ENCODE data around the gene NAT9. TPM values are rescaled to one million over a fixed set of nuclear protein-coding genes. Genes with fewer than 3 reads are reported as not detected.
A peak's percentile ranks its signal among the peaks of the same experiment; 100 is the strongest.

NAT9 gene
- polyA plus RNA-seq: 34.2 TPM
- long read RNA-seq, donor 1, partial matches to known transcripts: 0 of 2 reads
- long read RNA-seq, donor 1, other reads (novel, unspliced or antisense): 0 of 2 reads
- long read RNA-seq, donor 2, transcript NAT9-210 (7 exons, 1,860 nt): major isoform, 6 of 13 reads
- long read RNA-seq, donor 2, partial matches to known transcripts: 0 of 13 reads
- long read RNA-seq, donor 2, other reads (novel, unspliced or antisense): 0 of 13 reads
- long read RNA-seq, donor 3: 0 reads
- long read RNA-seq, donor 4, partial matches to known transcripts: 0 of 1 reads
- long read RNA-seq, donor 4, other reads (novel, unspliced or antisense): 0 of 1 reads
- long read RNA-seq, donor 5, partial matches to known transcripts: 8 of 17 reads
- long read RNA-seq, donor 5, other reads (novel, unspliced or antisense): 0 of 17 reads
- long read RNA-seq, donor 6, partial matches to known transcripts: 0 of 6 reads
- long read RNA-seq, donor 6, other reads (novel, unspliced or antisense): 0 of 6 reads
- long read RNA-seq, donor 7, partial matches to known transcripts: 0 of 2 reads
- long read RNA-seq, donor 7, other reads (novel, unspliced or antisense): 0 of 2 reads
- long read RNA-seq, donor 8, partial matches to known transcripts: 0 of 10 reads
- long read RNA-seq, donor 8, other reads (novel, unspliced or antisense): 0 of 10 reads
- long read RNA-seq, donor 9, partial matches to known transcripts: 0 of 6 reads
- long read RNA-seq, donor 9, other reads (novel, unspliced or antisense): 0 of 6 reads
- long read RNA-seq, donor 10, partial matches to known transcripts: 0 of 5 reads
- long read RNA-seq, donor 10, other reads (novel, unspliced or antisense): 0 of 5 reads
- long read RNA-seq, donor 11, transcript NAT9-210 (7 exons, 1,860 nt): major isoform, 6 of 11 reads
- long read RNA-seq, donor 11, partial matches to known transcripts: 0 of 11 reads
- long read RNA-seq, donor 11, other reads (novel, unspliced or antisense): 0 of 11 reads

- no peak within 1 kb of the TSS for H3K27ac ChIP-seq (ENCODE audit: low read length)
- peaks cover 24% of the 10 kb centered on the region for H3K36me3 ChIP-seq (ENCODE audit: control insufficient read depth, insufficient read depth, low read length)
- H3K9me3 ChIP-seq (ENCODE audit: control insufficient read depth, low read depth, low read length): no peaks in the 10 kb centered on the region
- H3K4me1 ChIP-seq (ENCODE audit: control insufficient read depth, insufficient read depth, low read length): peaks cover 44% of the 10 kb centered on the region
- H3K4me3 ChIP-seq (ENCODE audit: low read length): peak within 1 kb of the TSS; percentile 86
- peak; percentile 97 to 98 for DNase-seq
- WGBS (ENCODE audit: insufficient coverage, low lambda C conversion rate): no CpG with 5 or more reads among the region's 64 CpGs
- no peaks in the 10 kb centered on the region for H3K27me3 ChIP-seq (ENCODE audit: control insufficient read depth, insufficient read depth, low read length)
Measured at GRCh38 chr17:74776044-74776962, at the start of gene NAT9. TSS of gene NAT9 (minus strand) at chr17:74776345. CDS start at chr17:74775698, 647 bp downstream.

- peaks cover 3% of the 10 kb centered on the region for H3K36me3 ChIP-seq (ENCODE audit: control insufficient read depth, insufficient read depth, low read length)
- H3K4me3 ChIP-seq (ENCODE audit: low read length): no peak overlapping the region
- no peaks in the 10 kb centered on the region for H3K27me3 ChIP-seq (ENCODE audit: control insufficient read depth, insufficient read depth, low read length)
- no peaks in the 10 kb centered on the region for H3K9me3 ChIP-seq (ENCODE audit: control insufficient read depth, low read depth, low read length)
- no peaks in the 10 kb centered on the region for H3K4me1 ChIP-seq (ENCODE audit: control insufficient read depth, insufficient read depth, low read length)
- no CpG with 5 or more reads among the region's 11 CpGs for WGBS (ENCODE audit: insufficient coverage, low lambda C conversion rate)
- no peak for DNase-seq
- H3K27ac ChIP-seq (ENCODE audit: low read length): no peak overlapping the region
Measured at GRCh38 chr17:74824961-74825627, 48.9 kb upstream of the NAT9 start.

- Histone ChIP-seq H3K4me1 (ENCODE audit: control insufficient read depth, insufficient read depth, low read length) (no peaks in the 10 kb centered on the region), H3K27ac (ENCODE audit: low read length) (no peak overlapping the region), H3K36me3 (ENCODE audit: control insufficient read depth, insufficient read depth, low read length) (peaks cover 3% of the 10 kb centered on the region), H3K9me3 (ENCODE audit: control insufficient read depth, low read depth, low read length) (no peaks in the 10 kb centered on the region), H3K4me3 (ENCODE audit: low read length) (no peak overlapping the region), H3K27me3 (ENCODE audit: control insufficient read depth, insufficient read depth, low read length) (no peaks in the 10 kb centered on the region)
- DNase-seq: no peak
- 100% methylated on average over 1 of the region's 12 CpGs for WGBS (ENCODE audit: insufficient coverage, low lambda C conversion rate)
Measured at GRCh38 chr17:74822939-74823367, 46.8 kb upstream of the NAT9 start.

GRCh38 chr17:74822335-74822938 is 46.3 kb upstream of the NAT9 start:
- 90% methylated on average over 2 of the region's 15 CpGs for WGBS (ENCODE audit: insufficient coverage, low lambda C conversion rate)
- Histone ChIP-seq H3K36me3 (ENCODE audit: control insufficient read depth, insufficient read depth, low read length) (peaks cover 3% of the 10 kb centered on the region), H3K4me3 (ENCODE audit: low read length) (no peak overlapping the region), H3K4me1 (ENCODE audit: control insufficient read depth, insufficient read depth, low read length) (no peaks in the 10 kb centered on the region), H3K27me3 (ENCODE audit: control insufficient read depth, insufficient read depth, low read length) (no peaks in the 10 kb centered on the region), H3K27ac (ENCODE audit: low read length) (no peak overlapping the region), H3K9me3 (ENCODE audit: control insufficient read depth, low read depth, low read length) (no peaks in the 10 kb centered on the region)
- no peak for DNase-seq

- WGBS (ENCODE audit: insufficient coverage, low lambda C conversion rate): no CpG with 5 or more reads among the region's 13 CpGs
- no peak overlapping the region for H3K4me3 ChIP-seq (ENCODE audit: low read length)
- H3K27me3 ChIP-seq (ENCODE audit: control insufficient read depth, insufficient read depth, low read length): no peaks in the 10 kb centered on the region
- no peak overlapping the region for H3K27ac ChIP-seq (ENCODE audit: low read length)
- H3K9me3 ChIP-seq (ENCODE audit: control insufficient read depth, low read depth, low read length): no peaks in the 10 kb centered on the region
- H3K4me1 ChIP-seq (ENCODE audit: control insufficient read depth, insufficient read depth, low read length): no peaks in the 10 kb centered on the region
- H3K36me3 ChIP-seq (ENCODE audit: control insufficient read depth, insufficient read depth, low read length): peaks cover 3% of the 10 kb centered on the region
- no peak for DNase-seq
Measured at GRCh38 chr17:74821655-74822334, 45.6 kb upstream of the NAT9 start.

- no peaks in the 10 kb centered on the region for H3K27me3 ChIP-seq (ENCODE audit: control insufficient read depth, insufficient read depth, low read length)
- no peak for DNase-seq
- H3K9me3 ChIP-seq (ENCODE audit: control insufficient read depth, low read depth, low read length): no peaks in the 10 kb centered on the region
- H3K4me3 ChIP-seq (ENCODE audit: low read length): no peak overlapping the region
- no CpG with 5 or more reads among the region's 16 CpGs for WGBS (ENCODE audit: insufficient coverage, low lambda C conversion rate)
- no peak overlapping the region for H3K27ac ChIP-seq (ENCODE audit: low read length)
- no peaks in the 10 kb centered on the region for H3K4me1 ChIP-seq (ENCODE audit: control insufficient read depth, insufficient read depth, low read length)
- peaks cover 3% of the 10 kb centered on the region for H3K36me3 ChIP-seq (ENCODE audit: control insufficient read depth, insufficient read depth, low read length)
Measured at GRCh38 chr17:74819801-74820436, 43.8 kb upstream of the NAT9 start.

- Histone ChIP-seq H3K9me3 (ENCODE audit: control insufficient read depth, low read depth, low read length) (no peaks in the 10 kb centered on the region), H3K27me3 (ENCODE audit: control insufficient read depth, insufficient read depth, low read length) (no peaks in the 10 kb centered on the region), H3K4me3 (ENCODE audit: low read length) (no peak overlapping the region), H3K36me3 (ENCODE audit: control insufficient read depth, insufficient read depth, low read length) (peaks cover 3% of the 10 kb centered on the region), H3K4me1 (ENCODE audit: control insufficient read depth, insufficient read depth, low read length) (no peaks in the 10 kb centered on the region), H3K27ac (ENCODE audit: low read length) (no peak overlapping the region)
- 100% methylated on average over 1 of the region's 16 CpGs for WGBS (ENCODE audit: insufficient coverage, low lambda C conversion rate)
- DNase-seq: no peak
Measured at GRCh38 chr17:74818291-74818938, 42.3 kb upstream of the NAT9 start.

GRCh38 chr17:74816905-74817620 is 40.9 kb upstream of the NAT9 start:
- H3K9me3 ChIP-seq (ENCODE audit: control insufficient read depth, low read depth, low read length): no peaks in the 10 kb centered on the region
- no peak for DNase-seq
- H3K4me3 ChIP-seq (ENCODE audit: low read length): no peak overlapping the region
- H3K36me3 ChIP-seq (ENCODE audit: control insufficient read depth, insufficient read depth, low read length): peaks cover 3% of the 10 kb centered on the region
- WGBS (ENCODE audit: insufficient coverage, low lambda C conversion rate): no CpG with 5 or more reads among the region's 18 CpGs
- no peaks in the 10 kb centered on the region for H3K4me1 ChIP-seq (ENCODE audit: control insufficient read depth, insufficient read depth, low read length)
- no peak overlapping the region for H3K27ac ChIP-seq (ENCODE audit: low read length)
- no peaks in the 10 kb centered on the region for H3K27me3 ChIP-seq (ENCODE audit: control insufficient read depth, insufficient read depth, low read length)

All from large intestine (tissue), 12 donors.